Mesenchymal stem cell (in vitro differentiated cells and primary cell): ENCODE data around the gene MYF5.
A peak's percentile ranks its signal among the peaks of the same experiment; 100 is the strongest.

Experiments used
- DNase-seq: peaks from one replicate; pipeline ENCODE4 v3.0.0-alpha.2; 2013
- H2AFZ ChIP-seq: one replicate; pipeline ENCODE4 v1.6.1; 2013; ENCODE audit warnings: low read depth, mild to moderate bottlenecking, control low read depth, inconsistent platforms, low read length, moderate library complexity
- H2AK5ac ChIP-seq: 2 replicates; pipeline ENCODE4 v1.6.1; 2013; ENCODE audit warnings: low read length, moderate library complexity, mild to moderate bottlenecking, inconsistent platforms; ENCODE audit not compliant: severe bottlenecking
- H2BK120ac ChIP-seq: one replicate; pipeline ENCODE4 v1.6.1; 2013; ENCODE audit warnings: low read depth, mild to moderate bottlenecking, inconsistent platforms, low read length, moderate library complexity
- H2BK12ac ChIP-seq, 2 experiments: one replicate each; pipeline ENCODE4 v1.6.1; 2013; ENCODE audit warnings: inconsistent platforms in 2 of 2, low read length in 2 of 2, mild to moderate bottlenecking in 2 of 2, moderate library complexity in 2 of 2, control low read depth in 1 of 2
- H2BK15ac ChIP-seq: one replicate; pipeline ENCODE4 v1.6.1; 2013; ENCODE audit warnings: mild to moderate bottlenecking, low read depth, inconsistent platforms; ENCODE audit not compliant: poor library complexity, severe bottlenecking
- H2BK5ac ChIP-seq: 2 replicates; pipeline ENCODE4 v1.6.1; 2013; ENCODE audit warnings: low read depth, mild to moderate bottlenecking, low read length, control low read depth, inconsistent platforms; ENCODE audit not compliant: poor library complexity, severe bottlenecking
- H3K14ac ChIP-seq, 2 experiments: one replicate each; pipeline ENCODE4 v1.6.1; 2013; ENCODE audit warnings: inconsistent platforms in 2 of 2, low read length in 2 of 2, control low read depth in 1 of 2, mild to moderate bottlenecking in 1 of 2, moderate library complexity in 1 of 2
- H3K18ac ChIP-seq, 2 experiments: one replicate each; pipeline ENCODE4 v1.6.1; 2013; ENCODE audit warnings: inconsistent platforms in 2 of 2, low read length in 2 of 2, control low read depth in 1 of 2, low read depth in 1 of 2, mild to moderate bottlenecking in 1 of 2
- H3K23ac ChIP-seq, 2 experiments: one replicate each; pipeline ENCODE4 v1.6.1; 2013; ENCODE audit warnings: inconsistent platforms in 2 of 2, low read length in 2 of 2, mild to moderate bottlenecking in 2 of 2, moderate library complexity in 2 of 2, control low read depth in 1 of 2
- H3K27ac ChIP-seq: 2 replicates; pipeline ENCODE4 v1.5.1; 2013; ENCODE audit warnings: mild to moderate bottlenecking, moderate library complexity, low read length, control low read depth, inconsistent platforms; ENCODE audit not compliant: poor library complexity, severe bottlenecking
- H3K27me3 ChIP-seq, 2 experiments: 2 replicates each; pipeline versions ENCODE4 v1.6.1 to v1.7.0; 2013; ENCODE audit warnings: low read length in 2 of 2, mild to moderate bottlenecking in 2 of 2, moderate library complexity in 2 of 2, control low read depth in 1 of 2, inconsistent platforms in 1 of 2; ENCODE audit not compliant: control insufficient read depth in 1 of 2, insufficient read depth in 1 of 2
- H3K36me3 ChIP-seq, 2 experiments: 2 replicates each; pipeline versions ENCODE4 v1.6.1 to v1.7.0; 2013; ENCODE audit warnings: low read length in 2 of 2, control low read depth in 1 of 2, inconsistent platforms in 1 of 2, low read depth in 1 of 2, mild to moderate bottlenecking in 1 of 2; ENCODE audit not compliant: insufficient read depth in 2 of 2, control insufficient read depth in 1 of 2
- H3K4ac ChIP-seq, 2 experiments: one replicate each; pipeline ENCODE4 v1.6.1; 2013; ENCODE audit warnings: inconsistent platforms in 2 of 2, low read length in 2 of 2, mild to moderate bottlenecking in 2 of 2, moderate library complexity in 2 of 2, control low read depth in 1 of 2, low read depth in 1 of 2
- H3K4me1 ChIP-seq: 2 replicates; pipeline ENCODE4 v1.6.1; 2013; ENCODE audit warnings: low read depth, low read length, control low read depth; ENCODE audit not compliant: control insufficient read depth, insufficient read depth
- H3K4me2 ChIP-seq: 2 replicates; pipeline ENCODE4 v1.6.1; 2013; ENCODE audit warnings: low read length, mild to moderate bottlenecking, inconsistent platforms; ENCODE audit not compliant: poor library complexity, severe bottlenecking
- H3K4me3 ChIP-seq, 2 experiments: 2 replicates each; pipeline versions ENCODE4 v1.5.1 to v1.7.0; 2013; ENCODE audit warnings: low read length in 2 of 2, mild to moderate bottlenecking in 2 of 2, control low read depth in 1 of 2, low read depth in 1 of 2; ENCODE audit not compliant: insufficient read depth in 1 of 2
- H3K79me1 ChIP-seq: replicated peaks from 2 replicates; pipeline ENCODE4 v1.6.1; 2013; ENCODE audit warnings: mild to moderate bottlenecking, control low read depth, low read length, inconsistent platforms; ENCODE audit not compliant: poor library complexity, severe bottlenecking
- H3K9ac ChIP-seq: 2 replicates; pipeline ENCODE4 v1.7.0; 2013; ENCODE audit warnings: mild to moderate bottlenecking, low read length, moderate library complexity
- H3K9me3 ChIP-seq: 2 replicates; pipeline ENCODE4 v1.7.0; 2013; ENCODE audit warnings: mild to moderate bottlenecking, low read length; ENCODE audit not compliant: control insufficient read depth
- H4K8ac ChIP-seq: one replicate; pipeline ENCODE4 v1.6.1; 2013; ENCODE audit warnings: inconsistent platforms, mild to moderate bottlenecking, low read length, moderate library complexity
- H4K91ac ChIP-seq: one replicate; pipeline ENCODE4 v1.6.1; 2013; ENCODE audit warnings: mild to moderate bottlenecking, low read length, inconsistent platforms
- WGBS: methylation state at CpG from one replicate; pipeline ENCODE4 v1.1.7; 2013; ENCODE audit warnings: mixed read lengths; 5-methylcytosine and 5-hydroxymethylcytosine counted together

Gene MYF5

DNA sequence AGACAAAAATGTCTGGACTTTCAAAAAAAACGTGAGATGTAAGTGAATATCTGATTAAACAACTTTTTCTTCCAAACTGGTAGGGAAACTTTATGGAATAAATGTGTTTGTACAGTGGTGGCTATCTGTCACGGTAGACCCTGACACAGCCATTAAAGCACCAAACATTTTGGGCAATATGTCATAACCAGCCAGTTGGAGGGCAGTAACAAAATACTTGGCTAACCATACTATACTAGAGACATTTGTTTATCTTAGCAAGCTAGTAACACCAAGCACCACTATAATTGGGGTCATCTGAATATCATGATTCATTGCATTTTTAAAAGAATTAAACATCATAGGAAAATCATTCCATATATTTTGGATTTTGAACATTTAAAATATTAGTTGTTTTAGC, 15.3 kb upstream of the MYF5 start:
- no peak overlapping the region for H4K91ac ChIP-seq
- H3K79me1 ChIP-seq: no peaks in the 10 kb centered on the region

DNA sequence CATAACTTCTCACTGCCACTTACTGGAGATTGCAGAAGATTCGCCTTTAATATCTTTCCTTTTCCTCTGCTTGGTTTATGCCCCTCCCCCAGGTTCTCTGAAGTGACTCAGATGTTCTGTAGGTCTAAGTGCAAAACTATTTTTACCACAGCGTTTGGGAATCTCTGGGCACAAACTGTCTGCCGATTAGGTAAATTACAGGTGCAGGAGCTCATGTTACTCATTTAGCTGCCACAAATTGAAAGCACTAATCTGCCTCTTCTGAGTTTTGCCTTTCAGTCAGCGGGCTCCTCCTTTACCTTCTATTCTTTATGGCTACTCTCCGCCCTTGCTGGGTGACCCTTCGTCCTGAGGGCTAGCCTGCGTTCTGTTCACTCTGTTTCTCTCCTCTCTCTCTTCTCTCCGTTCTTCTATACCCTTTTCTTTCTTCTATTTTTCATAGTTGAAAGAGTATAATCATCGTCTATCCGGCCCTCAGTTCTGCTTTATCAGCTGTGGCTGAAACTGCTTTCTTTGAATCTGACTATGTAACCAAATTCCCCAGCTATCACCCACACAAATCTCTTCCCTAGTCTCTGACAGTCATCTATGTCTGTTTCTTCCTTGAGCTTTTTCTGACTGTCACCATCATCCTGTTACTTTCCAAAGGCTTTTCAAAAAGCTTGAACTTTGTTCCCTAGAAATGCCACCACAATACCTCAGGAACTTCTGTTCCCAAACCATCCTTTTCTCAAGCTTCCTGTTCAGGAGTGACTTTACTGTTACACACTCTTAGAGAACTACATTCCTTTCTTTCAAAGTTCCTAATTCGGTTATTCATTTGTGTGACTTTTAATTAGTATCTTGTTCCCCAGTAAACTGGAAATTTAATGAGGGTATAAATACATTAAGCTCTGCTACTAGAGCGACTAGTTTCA, 13.6 kb upstream of the MYF5 start:
- Histone ChIP-seq H3K9ac (peak overlapping the region; percentile 50), H2BK120ac (no peak overlapping the region), H3K4me1 (peaks cover 6% of the 10 kb centered on the region), H2AFZ (peak overlapping the region; percentile 54), H3K18ac (peak overlapping the region in 1 of 2 experiments; percentile 12), H3K79me1 (no peaks in the 10 kb centered on the region), H3K14ac (no peak overlapping the region), H3K4ac (peak overlapping the region in 1 of 2 experiments; percentile 41), H4K91ac (no peak overlapping the region), H2BK15ac (no peak overlapping the region), H3K36me3 (no peaks in the 10 kb centered on the region), H4K8ac (no peak overlapping the region), H3K4me2 (peak overlapping the region; percentile 43), H3K4me3 (peak overlapping the region in 1 of 2 experiments; percentile 69), H3K9me3 (no peaks in the 10 kb centered on the region), H3K27ac (no peak overlapping the region), H2AK5ac (no peak overlapping the region), H3K27me3 (peaks cover 0 to 8% of the 10 kb centered on the region in 2 experiments), H2BK5ac (no peak overlapping the region), H3K23ac (no peak overlapping the region), H2BK12ac (no peak overlapping the region)
- 47% methylated on average over 11 of the region's 12 CpGs for WGBS
- peak; percentile 64 for DNase-seq

More for the DNA sequence above, 15.3 kb upstream of the MYF5 start:
- no peak for DNase-seq
- Histone ChIP-seq H3K9ac (no peak overlapping the region), H3K9me3 (no peaks in the 10 kb centered on the region), H3K36me3 (no peaks in the 10 kb centered on the region), H2BK12ac (no peak overlapping the region), H2BK120ac (no peak overlapping the region), H2BK15ac (no peak overlapping the region), H2AFZ (no peak overlapping the region), H2AK5ac (no peak overlapping the region), H3K23ac (no peak overlapping the region), H3K4me2 (no peak overlapping the region), H3K18ac (no peak overlapping the region), H3K27me3 (no peaks in the 10 kb centered on the region), H4K8ac (no peak overlapping the region), H3K4ac (no peak overlapping the region), H3K14ac (no peak overlapping the region), H2BK5ac (no peak overlapping the region), H3K4me1 (peaks cover 2% of the 10 kb centered on the region), H3K4me3 (no peak overlapping the region), H3K27ac (no peak overlapping the region)
- 54% methylated on average over 2 of the region's 2 CpGs for WGBS

DNA sequence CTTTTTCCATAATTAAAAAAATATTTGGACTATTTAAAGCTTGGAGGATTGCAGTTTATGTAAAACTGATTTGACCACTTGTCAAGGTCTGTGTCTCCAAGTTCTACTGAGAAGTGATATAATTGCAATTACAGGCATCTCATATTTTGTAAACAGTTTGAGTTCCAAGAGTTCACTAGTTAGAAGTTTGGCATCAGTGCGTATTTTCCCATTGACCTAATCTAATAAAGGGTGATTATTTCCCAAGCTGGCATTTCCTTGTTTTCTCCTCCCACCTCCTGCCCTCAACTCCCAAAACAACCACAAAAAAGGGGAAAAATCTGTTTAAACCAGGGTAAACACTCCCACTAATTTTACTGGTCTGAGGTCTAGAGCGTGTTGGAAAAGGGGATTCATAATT, 12.3 kb upstream of the MYF5 start:
- 100% methylated on average over 1 of the region's 2 CpGs for WGBS

DNA sequence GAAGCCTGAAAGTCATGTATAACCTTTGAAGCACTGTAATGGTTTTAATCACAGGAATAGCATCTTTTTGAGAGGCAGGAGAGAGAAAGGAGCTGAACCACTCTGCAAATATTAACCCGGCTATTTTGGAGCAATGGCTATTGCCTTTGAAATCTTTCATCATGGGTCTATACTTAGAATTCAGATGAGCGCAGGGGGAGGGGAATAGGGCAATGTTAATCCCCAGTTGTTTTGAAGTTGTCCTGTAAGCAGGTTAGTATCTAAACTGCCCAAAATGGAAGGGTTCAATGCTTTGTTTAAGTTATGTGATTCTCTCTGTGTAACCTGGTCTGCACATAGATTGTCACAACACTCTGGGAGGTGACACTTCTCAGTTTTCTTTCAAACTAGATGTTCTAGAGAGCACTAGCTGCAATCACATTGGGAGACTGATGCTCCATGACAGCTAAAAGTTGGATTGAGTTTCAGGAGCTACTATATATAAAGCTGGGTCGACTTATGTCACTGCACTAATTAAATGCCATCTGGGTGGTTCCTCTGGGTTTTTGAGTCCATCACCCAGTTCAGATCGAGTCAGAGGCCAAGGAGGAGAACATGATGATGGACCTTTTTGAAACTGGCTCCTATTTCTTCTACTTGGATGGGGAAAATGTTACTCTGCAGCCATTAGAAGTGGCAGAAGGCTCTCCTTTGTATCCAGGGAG, 9.4 kb upstream of the MYF5 start, which contains the start of gene MYF6:
Gene MYF6, plus strand, starts transcription at position 509 of the 704 bp plus-strand sequence. Its CDS starts 86 bp downstream, at position 595.
- Histone ChIP-seq H3K23ac (no peak within 1 kb of the TSS), H3K36me3 (no peaks in the 10 kb centered on the region), H3K4me2 (peak within 1 kb of the TSS; percentile 94), H3K14ac (no peak within 1 kb of the TSS), H3K79me1 (no peaks in the 10 kb centered on the region), H3K4me1 (peaks cover 11% of the 10 kb centered on the region), H2BK120ac (no peak within 1 kb of the TSS), H3K9me3 (no peaks in the 10 kb centered on the region), H3K4ac (no peak within 1 kb of the TSS), H2AFZ (peak within 1 kb of the TSS; percentile 7), H2BK12ac (no peak within 1 kb of the TSS), H3K9ac (peak within 1 kb of the TSS; percentile 32), H2BK5ac (no peak within 1 kb of the TSS), H2BK15ac (peak within 1 kb of the TSS; percentile 36), H3K18ac (no peak within 1 kb of the TSS), H3K27ac (no peak within 1 kb of the TSS), H4K91ac (no peak within 1 kb of the TSS), H2AK5ac (no peak within 1 kb of the TSS), H3K27me3 (peaks cover 0 to 34% of the 10 kb centered on the region in 2 experiments), H4K8ac (peak within 1 kb of the TSS; percentile 91), H3K4me3 (peak within 1 kb of the TSS; percentile 43 to 76)
- DNase-seq: no peak
- 96% methylated on average over 4 of the region's 4 CpGs for WGBS

More for the DNA sequence above, 12.3 kb upstream of the MYF5 start:
- no peak overlapping the region for H2BK5ac ChIP-seq
- no peak overlapping the region for H3K9ac ChIP-seq
- H3K27ac ChIP-seq: no peak overlapping the region
- H3K14ac ChIP-seq: no peak overlapping the region
- H3K4ac ChIP-seq: no peak overlapping the region
- H3K27me3 ChIP-seq: peaks cover 0 to 20% of the 10 kb centered on the region in 2 experiments
- H4K8ac ChIP-seq: no peak overlapping the region
- no peak overlapping the region for H2BK120ac ChIP-seq
- H4K91ac ChIP-seq: no peak overlapping the region
- no peaks in the 10 kb centered on the region for H3K79me1 ChIP-seq
- H3K23ac ChIP-seq: no peak overlapping the region
- H3K9me3 ChIP-seq: no peaks in the 10 kb centered on the region
- no peak for DNase-seq
- no peak overlapping the region for H2AFZ ChIP-seq
- H2BK15ac ChIP-seq: no peak overlapping the region
- H3K18ac ChIP-seq: no peak overlapping the region
- no peak overlapping the region for H3K4me3 ChIP-seq
- no peak overlapping the region for H2BK12ac ChIP-seq
- no peaks in the 10 kb centered on the region for H3K36me3 ChIP-seq
- peaks cover 11% of the 10 kb centered on the region for H3K4me1 ChIP-seq
- no peak overlapping the region for H2AK5ac ChIP-seq
- no peak overlapping the region for H3K4me2 ChIP-seq
